ENCODE measurements around the gene HRG.

The HRG gene

GRCh38 chr3:186722457-186722856 is 56.6 kb downstream of the HRG start:
- H3K4me3 ChIP-seq (ENCODE audit: low read depth, low read length), result no peak overlapping the region

- no peak overlapping the region for H3K4me3 ChIP-seq (ENCODE audit: low read depth, low read length)
Measured at GRCh38 chr3:186724911-186725310, 59.1 kb downstream of the HRG start.

All from iPS-11a (cell line).